HEK293 (cell line): ENCODE data around the gene CHKA.

Experiments used
- CTCF ChIA-PET: fragments of 350-600 bp; formaldehyde crosslinking; extraction: SDS; loops from one replicate; lab custom pipeline; 2021; ENCODE audit warnings: antibody characterized with exemption; lab: Yijun Ruan, JAX
- POLR2A ChIA-PET: fragments of 300-600 bp; formaldehyde crosslinking; extraction: SDS; loops from one replicate; lab custom pipeline; 2020; ENCODE audit warnings: antibody characterized with exemption, inconsistent platforms; lab: Yijun Ruan, JAX
- H3K27ac ChIP-seq: fragments of 200-500 bp; sonication (Bioruptor generic); 2 replicates; pipeline ENCODE4 v1.5.1; 2014; ENCODE audit warnings: low read depth, low read length, control low read depth, inconsistent platforms; ENCODE audit errors: extremely low read depth
- H3K36me3 ChIP-seq, 2 experiments: fragments of 200-500 bp in 1 of 2; sonication (Bioruptor generic) in 1 of 2; 1 replicate in 1 of 2; 2 replicates in 1 of 2; pipeline ENCODE4 v1.5.1; 2014 to 2017; ENCODE audit warnings: inconsistent platforms in 2 of 2, low read length in 2 of 2; ENCODE audit not compliant: control insufficient read depth in 2 of 2, insufficient read depth in 1 of 2
- H3K4me1 ChIP-seq: fragments of 200-500 bp; sonication (Bioruptor generic); 2 replicates; pipeline ENCODE4 v1.5.1; 2014; ENCODE audit warnings: mild to moderate bottlenecking, low read length, inconsistent platforms; ENCODE audit not compliant: control insufficient read depth, insufficient read depth
- H3K4me3 ChIP-seq: 2 replicates; pipeline ENCODE4 v1.5.1; 2011; ENCODE audit warnings: low read depth, mild to moderate bottlenecking, control low read depth, low read length, moderate library complexity
- H3K9me3 ChIP-seq: fragments of 200-500 bp; sonication (Bioruptor generic); 2 replicates; pipeline ENCODE4 v1.5.1; 2014; ENCODE audit warnings: low read depth, low read length, inconsistent platforms; ENCODE audit not compliant: control insufficient read depth, insufficient read depth
- AEBP2 ChIP-seq: fragments of 450-650 bp; formaldehyde crosslinking; IDR thresholded peaks from 2 replicates; pipeline ENCODE4 v1.5.1; 2016; ENCODE audit warnings: missing biosample characterization, missing genetic modification characterization, borderline replicate concordance
- OVOL3 ChIP-seq: fragments of 450-650 bp; formaldehyde crosslinking; IDR thresholded peaks from 2 replicates; pipeline ENCODE4 v1.5.1; 2016; ENCODE audit warnings: missing biosample characterization, missing genetic modification characterization
- REST ChIP-seq: fragments of 450-650 bp; formaldehyde crosslinking; IDR thresholded peaks from 2 replicates; pipeline ENCODE4 v1.5.1; 2016; ENCODE audit warnings: missing biosample characterization, missing genetic modification characterization
- SP7 ChIP-seq: fragments of 450-650 bp; formaldehyde crosslinking; IDR thresholded peaks from 2 replicates; pipeline ENCODE4 v1.5.1; 2016; ENCODE audit warnings: missing biosample characterization, missing genetic modification characterization
- ZBTB21 ChIP-seq: fragments of 450-650 bp; formaldehyde crosslinking; IDR thresholded peaks from 2 replicates; pipeline ENCODE4 v1.5.1; 2017; ENCODE audit warnings: missing biosample characterization, missing genetic modification characterization
- ZFP41 ChIP-seq: fragments of 450-650 bp; formaldehyde crosslinking; IDR thresholded peaks from 2 replicates; pipeline ENCODE4 v1.5.1; 2016; ENCODE audit warnings: missing biosample characterization, missing genetic modification characterization, borderline replicate concordance
- ZNF146 ChIP-seq: fragments of 450-650 bp; formaldehyde crosslinking; IDR thresholded peaks from 2 replicates; pipeline ENCODE4 v1.5.1; 2016; ENCODE audit warnings: missing biosample characterization, missing genetic modification characterization
- ZNF2 ChIP-seq: fragments of 450-650 bp; formaldehyde crosslinking; IDR thresholded peaks from 2 replicates; pipeline ENCODE4 v1.5.1; 2016; ENCODE audit warnings: missing biosample characterization, missing genetic modification characterization
- ZNF24 ChIP-seq: fragments of 450-650 bp; formaldehyde crosslinking; IDR thresholded peaks from 2 replicates; pipeline ENCODE4 v1.5.1; 2016; ENCODE audit warnings: missing biosample characterization, missing genetic modification characterization
- ZNF248 ChIP-seq: fragments of 450-650 bp; formaldehyde crosslinking; IDR thresholded peaks from 2 replicates; pipeline ENCODE4 v1.5.1; 2017; ENCODE audit warnings: missing biosample characterization, missing genetic modification characterization
- ZNF26 ChIP-seq: fragments of 450-650 bp; formaldehyde crosslinking; IDR thresholded peaks from 2 replicates; pipeline ENCODE4 v1.5.1; 2016; ENCODE audit warnings: missing biosample characterization, missing genetic modification characterization
- ZNF354C ChIP-seq: fragments of 450-650 bp; formaldehyde crosslinking; IDR thresholded peaks from 2 replicates; pipeline ENCODE4 v1.5.1; 2016; ENCODE audit warnings: missing biosample characterization, missing genetic modification characterization, low read depth, borderline replicate concordance
- ZNF362 ChIP-seq: fragments of 450-650 bp; formaldehyde crosslinking; IDR thresholded peaks from 2 replicates; pipeline ENCODE4 v1.5.1; 2016; ENCODE audit warnings: missing biosample characterization, missing genetic modification characterization
- ZNF391 ChIP-seq: fragments of 450-650 bp; formaldehyde crosslinking; IDR thresholded peaks from 2 replicates; pipeline ENCODE4 v1.5.1; 2016; ENCODE audit warnings: low read depth, missing biosample characterization, missing genetic modification characterization, borderline replicate concordance
- ZNF501 ChIP-seq: fragments of 450-650 bp; formaldehyde crosslinking; IDR thresholded peaks from 2 replicates; pipeline ENCODE4 v1.5.1; 2016; ENCODE audit warnings: missing biosample characterization, missing genetic modification characterization
- ZNF518A ChIP-seq: fragments of 450-650 bp; formaldehyde crosslinking; conservative IDR thresholded peaks from 2 replicates; pipeline ENCODE4 v1.5.1; 2016; ENCODE audit warnings: low read depth, missing biosample characterization, missing genetic modification characterization
- ZNF529 ChIP-seq: fragments of 450-650 bp; formaldehyde crosslinking; IDR thresholded peaks from 2 replicates; pipeline ENCODE4 v1.5.1; 2017; ENCODE audit warnings: missing genetic modification characterization, missing biosample characterization; ENCODE audit not compliant: insufficient replicate concordance
- ZNF560 ChIP-seq: fragments of 450-650 bp; formaldehyde crosslinking; IDR thresholded peaks from 2 replicates; pipeline ENCODE4 v1.5.1; 2017; ENCODE audit warnings: missing biosample characterization, missing genetic modification characterization, borderline replicate concordance
- ZNF585B ChIP-seq: fragments of 450-650 bp; formaldehyde crosslinking; IDR thresholded peaks from 2 replicates; pipeline ENCODE4 v1.5.1; 2016; ENCODE audit warnings: missing biosample characterization, missing genetic modification characterization
- ZSCAN4 ChIP-seq: fragments of 450-650 bp; formaldehyde crosslinking; IDR thresholded peaks from 2 replicates; pipeline ENCODE4 v1.5.1; 2017; ENCODE audit warnings: missing biosample characterization, missing genetic modification characterization

Gene CHKA

GRCh38 chr11:68149417-68149816 is 28.2 kb upstream of the CHKA start:
- H3K9me3 ChIP-seq: no peaks in the 10 kb centered on the region
- CTCF ChIA-PET: no interaction called here
- TF ChIP-seq SP7 (tag by site-specific recombination) (peak; percentile 81), ZFP41 (tag by site-specific recombination) (no peak)
- TF ChIP-seq, all 188 proteins: peak for 1
- Histone ChIP-seq H3K27ac (no peak overlapping the region), H3K4me3 (no peak overlapping the region), H3K36me3 (no peaks in the 10 kb centered on the region), H3K4me1 (no peaks in the 10 kb centered on the region)
- POLR2A ChIA-PET: interaction anchor here (0.5 to 0.7 kb wide), 2 partner anchors 16 to 62 kb away, joined by 3 read pairs; no protein-coding TSS in a partner anchor

GRCh38 chr11:68148879-68149278 is 27.7 kb upstream of the CHKA start:
- Histone ChIP-seq H3K9me3 (no peaks in the 10 kb centered on the region), H3K27ac (no peak overlapping the region), H3K4me3 (no peak overlapping the region), H3K4me1 (no peaks in the 10 kb centered on the region), H3K36me3 (no peaks in the 10 kb centered on the region)
- ChIA-PET CTCF (no interaction called here), POLR2A (interaction anchor here (0.6 kb wide), 1 partner anchor 61 kb away, joined by 7 read pairs; no protein-coding TSS in a partner anchor)
- TF ChIP-seq ZNF248 (tag by site-specific recombination) (no peak), ZNF585B (tag by site-specific recombination) (no peak), ZNF26 (tag by site-specific recombination) (no peak), ZBTB21 (tag by site-specific recombination) (no peak), OVOL3 (tag by site-specific recombination) (no peak), ZNF146 (tag by site-specific recombination) (no peak), ZNF560 (no peak), ZNF529 (no peak), ZNF24 (tag by site-specific recombination) (no peak), AEBP2 (tag by site-specific recombination) (no peak), ZNF501 (tag by site-specific recombination) (no peak), ZNF354C (tag by site-specific recombination) (no peak), ZSCAN4 (tag by site-specific recombination) (no peak), ZNF518A (tag by site-specific recombination) (no peak), ZNF2 (tag by site-specific recombination) (no peak), SP7 (tag by site-specific recombination) (no peak), ZNF362 (tag by site-specific recombination) (no peak), ZNF391 (tag by site-specific recombination) (no peak), REST (tag by site-specific recombination) (no peak)
